IMR-90 (cell line): ENCODE results near the gene ENAM. TPM values are rescaled to one million over a fixed set of nuclear protein-coding genes. Genes with fewer than 3 reads are reported as not detected.
A peak's percentile ranks its signal among the peaks of the same experiment; 100 is the strongest.

Experiments used
- ATAC-seq: fragments of 200-7000 bp; cut with Tn5 transposase; 2 replicates; pipeline ENCODE4 v1.9.1; 2020; ENCODE audit warnings: low read depth, mild to moderate bottlenecking, moderate library complexity
- BruUV-seq: library from RNA; stranded (reverse); fragments of 400-500 nt; replicated peaks from 2 replicates; lab custom pipeline; 2021; lab: Mats Ljungman, UMichigan
- CTCF ChIA-PET: fragments of 300-600 bp; formaldehyde crosslinking; extraction: SDS; loops from one replicate; lab custom pipeline; 2021; ENCODE audit warnings: antibody characterized with exemption; lab: Yijun Ruan, JAX
- POLR2A ChIA-PET: fragments of 300-600 bp; sonication (Branson Sonifier 250); formaldehyde crosslinking; loops from one replicate; lab custom pipeline; 2022; ENCODE audit warnings: antibody characterized with exemption; ENCODE audit not compliant: unreplicated experiment; lab: Charles Lee
- DNase-seq: peaks from one replicate; pipeline ENCODE4 v3.0.0; 2013
- H2AFZ ChIP-seq: replicated peaks from 2 replicates; pipeline ENCODE3; 2013; ENCODE audit warnings: low read length, mild to moderate bottlenecking; ENCODE audit not compliant: poor library complexity
- H2AK5ac ChIP-seq: 2 replicates; pipeline ENCODE4 v1.6.1; 2013; ENCODE audit warnings: low read depth, low read length, inconsistent platforms
- H2AK9ac ChIP-seq: replicated peaks from 2 replicates; pipeline ENCODE3; 2013; ENCODE audit warnings: mild to moderate bottlenecking, low read depth, low read length, moderate library complexity; ENCODE audit not compliant: poor library complexity
- H2BK120ac ChIP-seq: 2 replicates; pipeline ENCODE4 v1.6.1; 2013; ENCODE audit warnings: low read depth, low read length, inconsistent platforms
- H2BK15ac ChIP-seq: 3 replicates; pipeline ENCODE4 v1.6.1; 2013; ENCODE audit warnings: low read depth, low read length, inconsistent platforms
- H2BK20ac ChIP-seq: 2 replicates; pipeline ENCODE4 v1.6.1; 2013; ENCODE audit warnings: low read depth, mild to moderate bottlenecking, inconsistent platforms, low read length, moderate library complexity
- H2BK5ac ChIP-seq: 2 replicates; pipeline ENCODE4 v1.6.1; 2013; ENCODE audit warnings: mild to moderate bottlenecking, low read depth, low read length, inconsistent platforms; ENCODE audit not compliant: poor library complexity, severe bottlenecking
- H3K14ac ChIP-seq: replicated peaks from 2 replicates; pipeline ENCODE4 v1.6.1; 2013; ENCODE audit warnings: low read depth, low read length, inconsistent platforms
- H3K18ac ChIP-seq: 2 replicates; pipeline ENCODE4 v1.6.1; 2013; ENCODE audit warnings: low read depth, low read length, control low read depth
- H3K23ac ChIP-seq: 2 replicates; pipeline ENCODE4 v1.6.1; 2013; ENCODE audit warnings: low read depth, low read length, inconsistent platforms
- H3K27ac ChIP-seq: 2 replicates; pipeline ENCODE4 v1.5.1; 2013; ENCODE audit warnings: mild to moderate bottlenecking, control low read depth, low read length; ENCODE audit not compliant: insufficient read depth
- H3K27me3 ChIP-seq: 2 replicates; pipeline ENCODE4 v1.6.1; 2013; ENCODE audit warnings: low read length; ENCODE audit not compliant: control insufficient read depth, insufficient read depth
- H3K36me3 ChIP-seq: 2 replicates; pipeline ENCODE4 v1.6.1; 2013; ENCODE audit warnings: low read length, mixed read lengths; ENCODE audit not compliant: control insufficient read depth, insufficient read depth
- H3K4ac ChIP-seq: 2 replicates; pipeline ENCODE4 v1.6.1; 2013; ENCODE audit warnings: low read depth, low read length, inconsistent platforms
- H3K4me1 ChIP-seq: 2 replicates; pipeline ENCODE4 v1.6.1; 2013; ENCODE audit warnings: low read length, mixed read lengths; ENCODE audit not compliant: control insufficient read depth, insufficient read depth
- H3K4me2 ChIP-seq: 2 replicates; pipeline ENCODE4 v1.6.1; 2013; ENCODE audit warnings: low read depth, mild to moderate bottlenecking, control low read depth, low read length, moderate library complexity
- H3K4me3 ChIP-seq: 2 replicates; pipeline ENCODE4 v1.5.1; 2013; ENCODE audit warnings: low read depth, mild to moderate bottlenecking, control low read depth, low read length, moderate library complexity; ENCODE audit not compliant: insufficient read depth
- H3K56ac ChIP-seq: 2 replicates; pipeline ENCODE4 v1.6.1; 2013; ENCODE audit warnings: low read length, inconsistent platforms; ENCODE audit not compliant: insufficient read depth; ENCODE audit errors: extremely low read depth
- H3K79me1 ChIP-seq, 2 experiments: 2 replicates each; pipeline ENCODE4 v1.6.1; 2013; ENCODE audit warnings: low read length in 2 of 2, inconsistent platforms in 1 of 2, low read depth in 1 of 2
- H3K9ac ChIP-seq: 2 replicates; pipeline ENCODE4 v1.6.1; 2013; ENCODE audit warnings: low read depth, low read length, control low read depth
- H3K9me1 ChIP-seq: 2 replicates; pipeline ENCODE4 v1.6.1; 2013; ENCODE audit warnings: low read length, inconsistent platforms; ENCODE audit not compliant: insufficient read depth
- H3K9me3 ChIP-seq: 2 replicates; pipeline ENCODE4 v1.6.1; 2013; ENCODE audit warnings: low read length; ENCODE audit not compliant: control insufficient read depth, insufficient read depth
- H4K20me1 ChIP-seq: 2 replicates; pipeline ENCODE4 v1.6.1; 2013; ENCODE audit warnings: low read length, inconsistent platforms; ENCODE audit not compliant: insufficient read depth
- H4K5ac ChIP-seq: 2 replicates; pipeline ENCODE4 v1.6.1; 2013; ENCODE audit warnings: mild to moderate bottlenecking, low read depth, low read length, control low read depth
- H4K8ac ChIP-seq, 2 experiments: 2 replicates each; pipeline ENCODE4 v1.6.1; 2013; ENCODE audit warnings: low read depth in 2 of 2, low read length in 2 of 2, control low read depth in 1 of 2, inconsistent platforms in 1 of 2
- H4K91ac ChIP-seq: 2 replicates; pipeline ENCODE4 v1.6.1; 2013; ENCODE audit warnings: low read depth, low read length, inconsistent platforms; ENCODE audit not compliant: insufficient read depth
- CEBPB ChIP-seq: IDR thresholded peaks from 2 replicates; pipeline ENCODE4 v1.6.1; 2012; ENCODE audit warnings: low read depth, low read length, improper control_type of control experiment
- CHD1 ChIP-seq: IDR thresholded peaks from 2 replicates; pipeline ENCODE4 v1.6.1; 2012; ENCODE audit warnings: low read depth, low read length, improper control_type of control experiment
- FOS ChIP-seq: fragments of 150-350 bp; IDR thresholded peaks from 2 replicates; pipeline ENCODE4 v1.6.1; 2016; ENCODE audit warnings: low read depth, low read length
- MAFK ChIP-seq: IDR thresholded peaks from 2 replicates; pipeline ENCODE4 v1.6.1; 2012; ENCODE audit warnings: low read depth, low read length, improper control_type of control experiment
- MAZ ChIP-seq: IDR thresholded peaks from 2 replicates; pipeline ENCODE4 v1.6.1; 2012; ENCODE audit warnings: low read depth, mild to moderate bottlenecking, low read length, improper control_type of control experiment, moderate library complexity, borderline replicate concordance
- MXI1 ChIP-seq: IDR thresholded peaks from 2 replicates; pipeline ENCODE4 v1.6.1; 2012; ENCODE audit warnings: low read depth, mild to moderate bottlenecking, low read length, moderate library complexity, borderline replicate concordance
- NFE2L2 ChIP-seq: fragments of 150-350 bp; IDR thresholded peaks from 2 replicates; pipeline ENCODE4 v1.6.1; 2016; ENCODE audit warnings: low read depth, mild to moderate bottlenecking, low read length
- POLR2A ChIP-seq: IDR thresholded peaks from 2 replicates; pipeline ENCODE4 v1.6.1; 2012; ENCODE audit warnings: mild to moderate bottlenecking, low read depth, low read length
- RCOR1 ChIP-seq: IDR thresholded peaks from 2 replicates; pipeline ENCODE4 v1.6.1; 2012; ENCODE audit warnings: mild to moderate bottlenecking, low read length, improper control_type of control experiment; ENCODE audit not compliant: insufficient replicate concordance
- WGBS, 2 experiments: methylation state at CpG; one replicate each; pipeline versions ENCODE4 v1.1.5 to v1.1.7; 2013; ENCODE audit warnings: missing lambda C conversion rate in 2 of 2; ENCODE audit not compliant: insufficient read length in 1 of 2; ENCODE audit errors: extremely low coverage in 2 of 2; 5-methylcytosine and 5-hydroxymethylcytosine counted together
- dilution Hi-C: fragments of 300-500 bp; cut with HindIII; formaldehyde crosslinking; loops from one replicate; pipeline ENCODE4 v1.14.3; 2018; ENCODE audit warnings: low sequenced_read_pairs; ENCODE audit not compliant: unreplicated experiment
- in situ Hi-C: fragments of 300-500 bp; cut with MboI; formaldehyde crosslinking; loops from 3 replicates; pipeline ENCODE4 v1.14.3; 2019; ENCODE audit warnings: low sequenced_read_pairs, inconsistent platforms, mixed read lengths
- intact Hi-C: fragments of 100-400 bp; cut with micrococcal nuclease; formaldehyde crosslinking; loops from 2 replicates; pipeline ENCODE4 v1.10.0; 2022
- polyA plus RNA-seq, 3 experiments: library from polyadenylated mRNA; depleted of rRNA; stranded (reverse); fragments of >200 nt; gene quantifications; 2 replicates each; pipeline ENCODE4 v1.2.3, GENCODE V29; 2012; ENCODE audit warnings: low replicate concordance in 1 of 3
- total RNA-seq: library from RNA; depleted of rRNA; stranded (reverse); fragments of >200 nt; gene quantifications from 2 replicates; pipeline ENCODE4 v1.2.3, GENCODE V29; 2012
- TF ChIP-seq, protein P1 (sequence below): conservative IDR thresholded peaks from 2 replicates; pipeline ENCODE4 v1.5.1; 2012; ENCODE audit warnings: mild to moderate bottlenecking, low read depth, low read length, improper control_type of control experiment

Gene ENAM
- total and polyA plus RNA-seq, 2 of the 4 experiments (the other 2 are of a cell fraction): under 0.01 to 0.10 TPM

DNA sequence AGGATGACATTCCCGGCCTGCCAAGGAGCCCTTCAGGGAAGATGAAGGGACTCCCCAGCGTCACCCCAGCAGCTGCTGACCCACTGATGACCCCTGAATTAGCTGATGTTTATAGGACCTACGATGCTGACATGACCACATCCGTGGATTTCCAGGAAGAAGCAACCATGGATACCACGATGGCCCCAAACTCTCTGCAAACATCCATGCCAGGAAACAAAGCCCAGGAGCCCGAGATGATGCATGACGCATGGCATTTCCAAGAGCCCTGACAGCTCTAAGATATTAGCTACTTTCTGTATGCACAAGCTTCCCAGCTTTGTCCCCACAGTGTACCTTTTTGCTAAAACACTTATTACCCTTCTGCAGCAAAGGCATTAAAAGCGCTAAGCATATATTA, 22.1 kb upstream of the ENAM start:
- peak; percentile 8 for DNase-seq
- dilution Hi-C loops: no loop called here
- Histone ChIP-seq H3K4me2 (no peak overlapping the region), H3K56ac (no peak overlapping the region), H3K9ac (no peak overlapping the region), H3K4me3 (no peak overlapping the region), H3K36me3 (no peaks in the 10 kb centered on the region), H3K79me1 (no peaks in the 10 kb centered on the region), H4K8ac (no peak overlapping the region), H2AFZ (no peak overlapping the region), H2AK9ac (no peak overlapping the region), H4K91ac (no peak overlapping the region), H3K27me3 (peaks cover 5% of the 10 kb centered on the region), H2BK20ac (no peak overlapping the region), H3K14ac (no peak overlapping the region), H3K9me1 (no peaks in the 10 kb centered on the region), H2BK120ac (no peak overlapping the region), H2BK15ac (no peak overlapping the region), H4K20me1 (no peaks in the 10 kb centered on the region), H2BK5ac (no peak overlapping the region), H3K27ac (no peak overlapping the region), H4K5ac (no peak overlapping the region), H3K4me1 (peaks cover 3% of the 10 kb centered on the region; the same call in 1 of the 2 replicates), H3K4ac (no peak overlapping the region), H3K23ac (no peak overlapping the region), H3K18ac (no peak overlapping the region), H3K9me3 (no peaks in the 10 kb centered on the region), H2AK5ac (no peak overlapping the region)
- in situ Hi-C loops: loop anchor here (25.0 kb wide), 1 partner anchor 1106 kb away; no protein-coding TSS in a partner anchor
- ChIA-PET POLR2A (no interaction called here), CTCF (no interaction called here)
- 0% methylated on average over 2 of the region's 8 CpGs; no CpG with 5 or more reads in 1 of the 2 experiments for WGBS, 2 experiments
- no peak for ATAC-seq
- no peak for TF ChIP-seq MXI1
- no peak for TF ChIP-seq MAZ
- TF ChIP-seq CHD1: no peak
- TF ChIP-seq RCOR1: no peak
- TF ChIP-seq FOS: no peak
- no peak for TF ChIP-seq CEBPB
- TF ChIP-seq, protein P1, sequence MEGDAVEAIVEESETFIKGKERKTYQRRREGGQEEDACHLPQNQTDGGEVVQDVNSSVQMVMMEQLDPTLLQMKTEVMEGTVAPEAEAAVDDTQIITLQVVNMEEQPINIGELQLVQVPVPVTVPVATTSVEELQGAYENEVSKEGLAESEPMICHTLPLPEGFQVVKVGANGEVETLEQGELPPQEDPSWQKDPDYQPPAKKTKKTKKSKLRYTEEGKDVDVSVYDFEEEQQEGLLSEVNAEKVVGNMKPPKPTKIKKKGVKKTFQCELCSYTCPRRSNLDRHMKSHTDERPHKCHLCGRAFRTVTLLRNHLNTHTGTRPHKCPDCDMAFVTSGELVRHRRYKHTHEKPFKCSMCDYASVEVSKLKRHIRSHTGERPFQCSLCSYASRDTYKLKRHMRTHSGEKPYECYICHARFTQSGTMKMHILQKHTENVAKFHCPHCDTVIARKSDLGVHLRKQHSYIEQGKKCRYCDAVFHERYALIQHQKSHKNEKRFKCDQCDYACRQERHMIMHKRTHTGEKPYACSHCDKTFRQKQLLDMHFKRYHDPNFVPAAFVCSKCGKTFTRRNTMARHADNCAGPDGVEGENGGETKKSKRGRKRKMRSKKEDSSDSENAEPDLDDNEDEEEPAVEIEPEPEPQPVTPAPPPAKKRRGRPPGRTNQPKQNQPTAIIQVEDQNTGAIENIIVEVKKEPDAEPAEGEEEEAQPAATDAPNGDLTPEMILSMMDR: no peak
- TF ChIP-seq NFE2L2: no peak
- TF ChIP-seq MAFK: no peak
- no peak for TF ChIP-seq POLR2A
- no TSS peak for BruUV-seq
- intact Hi-C loops: loop anchor here (10.0 kb wide), 1 partner anchor 168 kb away; no protein-coding TSS in a partner anchor
